BLaER1 treated with 17β-estradiol and CSF1 and Interleukin-3, amounts not matched to agents 10 nM and 100 nM (cell line): ENCODE results near the gene FOXA3.

Source experiments
- H3K27ac ChIP-seq, 11 experiments: shearing (Covaris generic); formaldehyde crosslinking; 2 replicates each; pipeline ENCODE4 v1.8.1; 2022
- H3K27me3 ChIP-seq, 11 experiments: shearing (Covaris generic); formaldehyde crosslinking; 2 replicates each; pipeline ENCODE4 v1.8.1; 2022
- H3K36me3 ChIP-seq, 11 experiments: shearing (Covaris generic); formaldehyde crosslinking; 2 replicates each; pipeline ENCODE4 v1.8.1; 2022
- H3K4me1 ChIP-seq, 10 experiments: shearing (Covaris generic); formaldehyde crosslinking; 2 replicates each; pipeline ENCODE4 v1.8.1; 2022
- H3K4me2 ChIP-seq, 11 experiments: shearing (Covaris generic); formaldehyde crosslinking; 2 replicates each; pipeline ENCODE4 v1.8.1; 2022
- H3K4me3 ChIP-seq, 10 experiments: shearing (Covaris generic); formaldehyde crosslinking; 2 replicates each; pipeline ENCODE4 v1.8.1; 2022
- H3K9ac ChIP-seq, 11 experiments: shearing (Covaris generic); formaldehyde crosslinking; 2 replicates each; pipeline ENCODE4 v1.8.1; 2022
- H3K9me3 ChIP-seq, 11 experiments: shearing (Covaris generic); formaldehyde crosslinking; replicated peaks in 1 of 11; 2 replicates each; pipeline ENCODE4 v1.8.1; 2022
- H4K20me1 ChIP-seq, 11 experiments: shearing (Covaris generic); formaldehyde crosslinking; 2 replicates each; pipeline ENCODE4 v1.8.1; 2022
- Cebpa-rat ChIP-seq, 11 experiments: shearing (Covaris generic); IDR thresholded peaks; 2 replicates each; pipeline ENCODE4 v1.8.1; 2022

The FOXA3 gene

DNA sequence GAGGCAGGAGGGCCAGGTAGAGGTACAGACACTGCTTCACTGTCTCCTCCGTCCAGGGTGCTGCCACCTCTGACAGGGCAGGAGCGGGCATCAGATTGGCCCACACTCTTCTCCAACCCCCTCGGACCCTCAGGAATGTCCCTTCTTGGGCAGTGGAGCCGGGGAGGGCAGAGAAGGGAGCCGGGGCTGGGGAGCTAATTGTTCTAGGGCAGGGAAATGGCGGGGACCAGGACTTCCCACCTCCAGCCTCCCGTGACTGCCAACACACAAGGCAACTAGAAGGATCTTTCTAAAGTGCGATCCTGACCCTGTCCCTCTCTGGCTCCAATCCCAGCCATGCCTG lies 38.9 kb upstream of the FOXA3 start:
- Histone ChIP-seq H3K4me3 (no peak overlapping the region), H4K20me1 (peaks cover 0 to 97% (median 29%) of the 10 kb centered on the region in 11 experiments; a peak in 14 of 22 replicates), H3K4me2 (no peak overlapping the region), H3K27ac (no peak overlapping the region), H3K27me3 (no peaks in the 10 kb centered on the region), H3K36me3 (peaks cover 93 to 98% (median 95%) of the 10 kb centered on the region in 11 experiments), H3K9me3 (no peaks in the 10 kb centered on the region), H3K9ac (no peak overlapping the region), H3K4me1 (peaks cover 0 to 20% (median 0%) of the 10 kb centered on the region in 10 experiments; a peak in 6 of 20 replicates)
- TF ChIP-seq Cebpa-rat (IDR thresholded peaks at IDR 0.05): no peak

DNA sequence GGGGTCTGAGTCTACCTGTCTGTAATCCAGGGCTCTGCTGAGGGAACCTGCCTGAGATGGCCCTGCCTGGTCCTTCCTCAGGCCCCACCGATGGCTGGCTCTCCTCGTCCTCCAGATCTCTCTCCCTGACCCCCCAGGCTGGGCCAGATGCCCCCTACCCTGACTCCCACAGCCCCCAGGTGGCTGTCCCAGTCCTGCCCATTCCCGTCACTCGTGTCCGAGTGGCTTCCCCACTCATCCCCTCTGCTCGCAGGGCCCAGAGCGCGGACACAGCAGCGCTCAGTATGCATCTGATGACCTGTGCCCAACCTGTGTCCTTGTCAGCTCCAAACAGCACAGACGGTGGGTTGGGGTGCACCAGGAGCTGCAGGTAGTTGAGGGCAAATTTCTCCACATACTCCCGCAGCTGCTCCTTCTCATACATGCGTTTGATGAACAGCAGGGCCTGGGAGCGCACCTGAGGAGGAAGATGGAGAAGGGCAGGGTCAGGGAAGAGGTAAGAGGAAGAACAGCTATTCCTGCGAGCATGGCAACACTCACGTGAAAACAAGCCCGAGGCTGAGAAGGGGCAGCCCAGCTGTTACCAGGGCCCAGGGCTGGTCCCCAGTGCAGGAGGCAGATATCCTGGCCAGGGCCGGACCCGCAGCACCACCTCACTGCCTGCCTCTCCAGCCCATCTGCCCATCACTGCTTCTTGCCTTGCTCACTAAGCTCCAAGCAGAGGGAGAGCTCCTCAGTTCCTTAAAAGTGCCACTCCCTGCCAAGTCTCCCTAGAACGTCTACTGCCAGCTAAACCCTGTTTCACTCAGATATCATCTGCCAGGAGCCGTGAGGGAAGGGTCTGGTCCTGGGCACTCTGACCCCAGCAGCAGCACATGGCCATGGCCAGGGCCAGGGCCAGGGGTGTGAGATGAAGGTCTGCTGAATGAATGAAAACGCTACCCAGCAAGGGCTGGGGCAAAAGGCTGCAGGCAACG lies 37.9 kb upstream of the FOXA3 start:
- no peak overlapping the region for H3K4me2 ChIP-seq
- H3K4me1 ChIP-seq: peaks cover 0 to 14% (median 0%) of the 10 kb centered on the region in 10 experiments; a peak in 4 of 20 replicates
- no peak overlapping the region for H3K27ac ChIP-seq
- H4K20me1 ChIP-seq: peaks cover 0 to 96% (median 31%) of the 10 kb centered on the region in 11 experiments; a peak in 16 of 22 replicates
- H3K27me3 ChIP-seq: no peaks in the 10 kb centered on the region
- peaks cover 95 to 100% (median 97%) of the 10 kb centered on the region in 11 experiments for H3K36me3 ChIP-seq
- TF ChIP-seq Cebpa-rat (IDR thresholded peaks at IDR 0.05): no peak
- H3K4me3 ChIP-seq: no peak overlapping the region
- no peaks in the 10 kb centered on the region for H3K9me3 ChIP-seq
- no peak overlapping the region for H3K9ac ChIP-seq

DNA sequence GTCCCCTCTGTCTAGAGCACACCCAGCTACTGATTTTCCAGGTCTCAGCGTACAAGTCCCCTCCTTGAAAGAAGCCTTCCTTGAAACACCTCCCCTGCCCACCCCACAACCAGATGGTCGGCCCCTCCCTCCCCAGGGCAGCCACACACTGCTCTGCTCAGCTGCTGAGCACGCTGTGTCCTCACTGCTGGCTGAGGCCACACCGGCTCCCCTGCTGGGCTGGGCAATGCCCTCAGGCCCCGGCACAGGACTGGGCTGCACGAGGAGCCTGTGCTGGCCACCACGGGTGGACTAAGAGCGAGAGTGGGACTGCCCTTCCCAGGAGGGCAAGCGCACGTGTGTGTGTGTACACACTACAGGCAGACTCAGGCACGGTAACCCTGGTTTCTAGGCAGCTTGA lies 37.2 kb upstream of the FOXA3 start:
- TF ChIP-seq Cebpa-rat (IDR thresholded peaks at IDR 0.05): no peak
- H3K9me3 ChIP-seq: no peaks in the 10 kb centered on the region
- no peak overlapping the region for H3K9ac ChIP-seq
- peaks cover 0 to 96% (median 36%) of the 10 kb centered on the region in 11 experiments; a peak in 16 of 22 replicates for H4K20me1 ChIP-seq
- no peak overlapping the region for H3K27ac ChIP-seq
- H3K27me3 ChIP-seq: no peaks in the 10 kb centered on the region
- H3K36me3 ChIP-seq: peaks cover 95 to 100% (median 97%) of the 10 kb centered on the region in 11 experiments
- no peak overlapping the region for H3K4me3 ChIP-seq
- H3K4me1 ChIP-seq: peaks cover 0 to 9% (median 0%) of the 10 kb centered on the region in 10 experiments; a peak in 3 of 20 replicates
- H3K4me2 ChIP-seq: no peak overlapping the region

DNA sequence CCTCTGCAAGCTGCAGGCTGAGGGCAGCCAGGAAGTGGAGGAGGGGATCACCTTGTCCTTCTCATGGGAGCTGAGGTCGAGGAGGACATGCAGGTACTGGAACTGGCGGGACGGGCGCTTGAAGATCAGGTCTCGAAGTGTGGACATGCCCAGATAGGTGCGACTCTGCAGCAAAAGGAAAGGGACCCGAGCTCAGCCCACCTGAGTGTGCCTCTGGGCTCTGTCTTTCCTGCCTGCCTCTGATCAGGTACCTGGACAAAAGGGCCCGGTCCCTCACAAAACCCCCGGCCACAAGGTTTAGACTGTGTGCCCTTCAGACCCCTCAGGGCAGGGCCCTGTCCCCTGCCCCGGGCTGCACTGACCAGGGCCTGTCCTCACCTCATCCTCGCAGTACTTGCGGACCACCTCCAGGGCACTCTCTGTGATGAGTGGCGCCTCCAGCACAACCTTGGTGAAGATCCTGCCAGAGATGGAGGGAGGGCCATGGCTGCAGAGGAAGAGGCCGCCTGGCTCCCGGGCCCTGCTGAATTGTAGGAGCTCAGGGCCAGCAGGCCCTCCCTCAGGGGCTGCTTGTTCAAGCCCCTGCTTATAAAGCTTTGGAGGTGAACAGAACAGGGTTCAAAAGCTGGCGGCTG lies 36.5 kb upstream of the FOXA3 start:
- Histone ChIP-seq H3K27ac (no peak overlapping the region), H3K4me1 (peaks cover 0 to 9% (median 0%) of the 10 kb centered on the region in 10 experiments; a peak in 3 of 20 replicates), H3K36me3 (peaks cover 98 to 100% (median 100%) of the 10 kb centered on the region in 11 experiments), H3K4me2 (no peak overlapping the region), H3K4me3 (no peak overlapping the region), H3K9me3 (no peaks in the 10 kb centered on the region), H3K9ac (no peak overlapping the region), H3K27me3 (no peaks in the 10 kb centered on the region), H4K20me1 (peaks cover 0 to 96% (median 39%) of the 10 kb centered on the region in 11 experiments; a peak in 16 of 22 replicates)
- no peak for TF ChIP-seq Cebpa-rat (IDR thresholded peaks at IDR 0.05)

DNA sequence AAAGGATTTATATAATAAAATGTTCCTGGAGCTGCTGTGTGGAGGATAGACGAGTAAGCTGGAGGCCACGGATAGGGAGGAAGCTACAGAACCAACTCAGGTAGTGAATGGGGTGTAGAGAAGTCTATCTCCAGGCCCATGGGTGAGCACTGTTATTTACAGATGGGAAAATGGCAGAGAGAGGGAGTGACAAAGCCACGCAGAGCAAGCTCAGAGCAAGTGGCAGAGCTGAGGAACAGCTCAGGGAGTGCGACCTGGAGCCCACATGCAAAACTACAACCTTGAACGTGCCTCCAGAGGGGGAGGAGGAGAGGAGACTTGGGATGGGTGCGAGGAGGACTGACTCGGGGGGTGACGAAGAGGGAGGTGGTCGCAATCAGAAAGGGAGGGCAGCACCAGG lies 35.6 kb upstream of the FOXA3 start:
- Histone ChIP-seq H3K27ac (no peak overlapping the region), H3K4me3 (no peak overlapping the region), H4K20me1 (peaks cover 3 to 96% (median 39%) of the 10 kb centered on the region in 11 experiments; a peak in 16 of 22 replicates), H3K9me3 (no peaks in the 10 kb centered on the region), H3K4me1 (peaks cover 0 to 4% (median 0%) of the 10 kb centered on the region in 10 experiments; a peak in 1 of 20 replicates), H3K4me2 (no peak overlapping the region), H3K27me3 (no peaks in the 10 kb centered on the region), H3K9ac (no peak overlapping the region), H3K36me3 (peaks cover 98 to 100% (median 100%) of the 10 kb centered on the region in 11 experiments)
- TF ChIP-seq Cebpa-rat (IDR thresholded peaks at IDR 0.05): no peak

DNA sequence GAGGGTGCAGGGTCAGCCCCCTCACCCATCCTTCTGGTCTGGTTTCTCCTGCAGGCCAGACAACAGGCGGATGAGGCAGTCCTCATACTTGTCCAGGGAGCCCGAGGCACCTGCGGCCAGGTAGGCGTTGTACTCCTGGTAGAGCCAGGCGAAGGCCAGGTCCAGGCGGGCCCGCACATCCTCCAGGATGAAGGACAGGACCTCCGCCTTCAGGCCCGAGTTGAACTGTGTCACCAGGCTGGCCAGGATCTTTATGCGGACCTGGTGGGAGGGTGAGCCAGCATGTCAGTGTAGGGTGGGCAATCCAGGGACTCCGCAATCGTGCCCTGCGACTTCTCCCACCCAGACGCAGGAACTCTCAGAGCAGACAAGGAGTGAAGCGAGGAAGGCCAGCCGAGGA lies 35.2 kb upstream of the FOXA3 start:
- peaks cover 4 to 96% (median 38%) of the 10 kb centered on the region in 11 experiments; a peak in 16 of 22 replicates for H4K20me1 ChIP-seq
- H3K27ac ChIP-seq: no peak overlapping the region
- H3K36me3 ChIP-seq: peaks cover 98 to 100% (median 100%) of the 10 kb centered on the region in 11 experiments
- H3K4me2 ChIP-seq: no peak overlapping the region
- TF ChIP-seq Cebpa-rat (IDR thresholded peaks at IDR 0.05): no peak
- no peak overlapping the region for H3K9ac ChIP-seq
- H3K9me3 ChIP-seq: no peaks in the 10 kb centered on the region
- 0 out of 20 replicates have a peak, but pooled peaks cover 0 to 4% (median 0%) of the 10 kb centered on the region in 10 experiments for H3K4me1 ChIP-seq
- no peaks in the 10 kb centered on the region for H3K27me3 ChIP-seq
- no peak overlapping the region for H3K4me3 ChIP-seq

DNA sequence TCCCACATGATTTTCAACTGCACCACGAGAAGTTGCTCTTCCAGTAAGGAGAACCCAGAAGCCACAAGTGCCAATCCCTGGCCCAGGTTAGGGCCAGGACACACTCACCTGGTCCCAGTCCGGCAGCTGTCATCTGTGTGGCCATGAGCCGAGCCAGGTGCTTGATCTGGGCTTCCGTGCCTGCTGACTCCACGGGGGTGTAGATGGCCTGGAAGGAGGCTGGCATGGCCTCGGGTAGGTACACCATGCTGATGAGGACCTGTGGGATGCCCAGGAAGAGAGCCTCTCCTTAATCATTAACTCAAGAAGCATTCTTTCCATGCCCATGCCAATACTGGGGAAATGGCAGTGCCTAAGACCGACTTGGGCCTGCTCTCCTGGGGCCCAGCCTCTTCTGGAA lies 29.2 kb upstream of the FOXA3 start:
- H3K36me3 ChIP-seq: peaks cover 98 to 100% (median 100%) of the 10 kb centered on the region in 11 experiments
- no peak for TF ChIP-seq Cebpa-rat (IDR thresholded peaks at IDR 0.05)
- no peaks in the 10 kb centered on the region for H3K27me3 ChIP-seq
- H3K27ac ChIP-seq: no peak overlapping the region
- H3K9ac ChIP-seq: no peak overlapping the region
- no peak overlapping the region for H3K4me2 ChIP-seq
- peaks cover 4 to 90% (median 45%) of the 10 kb centered on the region in 11 experiments; a peak in 18 of 22 replicates for H4K20me1 ChIP-seq
- H3K4me3 ChIP-seq: no peak overlapping the region
- H3K4me1 ChIP-seq: no peaks in the 10 kb centered on the region
- H3K9me3 ChIP-seq: no peaks in the 10 kb centered on the region

DNA sequence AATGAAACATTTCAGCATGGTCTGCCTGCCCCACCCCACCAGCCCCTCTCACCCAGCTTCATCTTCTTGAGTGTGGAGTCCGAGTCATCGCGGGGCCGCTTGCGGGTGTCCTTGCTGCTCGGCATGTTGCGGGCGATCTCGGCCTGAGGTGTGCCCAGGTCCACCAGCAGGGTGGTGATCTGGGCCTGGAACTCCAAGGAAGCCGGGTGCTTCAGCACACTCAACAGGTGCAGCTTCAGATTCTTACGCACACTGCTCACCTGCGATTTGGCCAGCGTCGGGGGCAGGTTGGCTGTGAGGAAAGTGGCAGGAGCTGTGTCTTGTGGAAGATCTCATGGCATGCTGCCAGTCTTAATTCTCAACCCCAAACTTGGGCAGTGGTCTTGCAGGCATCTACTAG lies 21.9 kb upstream of the FOXA3 start:
- Histone ChIP-seq H3K4me3 (no peak overlapping the region), H3K27ac (no peak overlapping the region), H3K9ac (no peak overlapping the region), H3K4me1 (no peaks in the 10 kb centered on the region), H3K4me2 (no peak overlapping the region), H3K36me3 (peaks cover 100% of the 10 kb centered on the region in 11 experiments), H4K20me1 (peaks cover 0 to 93% (median 50%) of the 10 kb centered on the region in 11 experiments; a peak in 19 of 22 replicates), H3K9me3 (no peaks in the 10 kb centered on the region), H3K27me3 (no peaks in the 10 kb centered on the region)
- TF ChIP-seq Cebpa-rat (IDR thresholded peaks at IDR 0.05): no peak

DNA sequence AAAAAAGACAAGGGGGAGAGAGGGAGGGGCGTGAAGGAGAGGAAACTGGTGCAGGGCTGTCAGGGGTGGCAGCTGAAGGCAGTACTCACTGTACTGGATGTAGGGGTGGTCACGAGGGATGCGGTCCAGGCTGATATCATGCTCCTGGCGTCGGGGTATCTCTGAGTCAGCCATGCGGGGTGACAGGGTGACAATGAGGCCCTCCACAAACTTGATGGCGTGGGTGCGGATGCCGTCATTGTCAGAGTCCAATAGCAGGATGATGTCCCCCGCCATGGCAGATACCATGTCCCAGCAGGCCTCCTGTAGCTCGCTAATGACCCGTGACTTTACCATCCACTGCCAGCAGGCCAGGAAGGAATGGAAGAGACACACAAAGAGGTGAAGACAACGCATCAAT lies 16.5 kb upstream of the FOXA3 start:
- Histone ChIP-seq H4K20me1 (peaks cover 0 to 93% (median 44%) of the 10 kb centered on the region in 11 experiments; a peak in 19 of 22 replicates), H3K27ac (no peak overlapping the region), H3K36me3 (peaks cover 100% of the 10 kb centered on the region in 11 experiments), H3K9ac (no peak overlapping the region), H3K4me3 (no peak overlapping the region), H3K4me2 (no peak overlapping the region), H3K9me3 (no peaks in the 10 kb centered on the region), H3K4me1 (no peaks in the 10 kb centered on the region), H3K27me3 (no peaks in the 10 kb centered on the region)
- no peak for TF ChIP-seq Cebpa-rat (IDR thresholded peaks at IDR 0.05)
